ENCODE results near the gene DDX10. TPM values are rescaled to one million over a fixed set of nuclear protein-coding genes. Genes with fewer than 3 reads are reported as not detected.
"Not testable (repeated sequence)": the region's sequence is repeated elsewhere in the genome, so short reads cannot be mapped to it uniquely, and the experiment has no call there.

Gene DDX10
- total RNA-seq, 4 donors from 2014 or later: 17.0 to 39.0 (median 34.3) TPM

GRCh38 chr11:108813086-108813485 lies 148.2 kb downstream of the DDX10 start:
- Histone ChIP-seq H3K9me3 (no peaks in the 10 kb centered on the region), H3K27me3 (no peaks in the 10 kb centered on the region), H3K4me3 (replicated peaks in 1 of 3) (no peak overlapping the region), H3K36me3 (no peaks in the 10 kb centered on the region), H3K27ac (no peak overlapping the region), H3K4me1 (no peaks in the 10 kb centered on the region)
- intact Hi-C loops (cut with DNase I): no loop called here
- no peak for DNase-seq
- 91 to 95% methylated on average over 2 of the region's 2 CpGs for WGBS, 2 donors
- TF ChIP-seq POLR2A (IDR thresholded peaks at IDR 0.05): no peak

- no peak for DNase-seq
- WGBS, 2 donors: 88 to 93% methylated on average over 5 of the region's 5 CpGs
- Histone ChIP-seq H3K27me3 (no peaks in the 10 kb centered on the region), H3K4me1 (peaks cover 0 to 3% of the 10 kb centered on the region in 2 donors), H3K36me3 (no peaks in the 10 kb centered on the region), H3K27ac (no peak overlapping the region), H3K4me3 (replicated peaks in 1 of 3) (no peak overlapping the region), H3K9me3 (no peaks in the 10 kb centered on the region)
- TF ChIP-seq POLR2A (IDR thresholded peaks at IDR 0.05) (no peak), CTCF (IDR thresholded peaks at IDR 0.05) (no peak)
- intact Hi-C loops (cut with DNase I): no loop called here
These were observed 153.1 kb downstream of the DDX10 start for GRCh38 chr11:108817976-108818375.

GRCh38 chr11:108818971-108819370 lies 154.1 kb downstream of the DDX10 start:
- no peak for TF ChIP-seq POLR2A (IDR thresholded peaks at IDR 0.05)
- no peak for TF ChIP-seq CTCF (IDR thresholded peaks at IDR 0.05)
- Histone ChIP-seq H3K4me1 (peaks cover 0 to 3% of the 10 kb centered on the region in 2 donors), H3K27ac (no peak overlapping the region), H3K4me3 (replicated peaks in 1 of 3) (no peak overlapping the region), H3K27me3 (no peaks in the 10 kb centered on the region), H3K9me3 (no peaks in the 10 kb centered on the region), H3K36me3 (no peaks in the 10 kb centered on the region)
- 30 to 49% methylated on average over 1 of the region's 1 CpG for WGBS, 2 donors
- no peak for DNase-seq
- intact Hi-C loops (cut with DNase I): no loop called here

GRCh38 chr11:108819957-108820356 lies 155.1 kb downstream of the DDX10 start:
- H3K4me1 ChIP-seq: peaks cover 0 to 3% of the 10 kb centered on the region in 2 donors
- DNase-seq: no peak
- no peak overlapping the region for H3K27ac ChIP-seq
- TF ChIP-seq CTCF (IDR thresholded peaks at IDR 0.05) (no peak), POLR2A (IDR thresholded peaks at IDR 0.05) (no peak)
- WGBS, 2 donors: 96 to 98% methylated on average over 2 of the region's 2 CpGs
- intact Hi-C loops (cut with DNase I): no loop called here
- H3K4me3 ChIP-seq (replicated peaks in 1 of 3): no peak overlapping the region
- no peaks in the 10 kb centered on the region for H3K9me3 ChIP-seq
- no peaks in the 10 kb centered on the region for H3K27me3 ChIP-seq
- H3K36me3 ChIP-seq: no peaks in the 10 kb centered on the region

GRCh38 chr11:108823960-108824359 lies 159.1 kb downstream of the DDX10 start:
- H3K27me3 ChIP-seq: not testable (repeated sequence)
- WGBS, 2 donors: 97% methylated on average over 11 of the region's 11 CpGs

GRCh38 chr11:108824545-108824944 lies 159.7 kb downstream of the DDX10 start:
- Histone ChIP-seq H3K4me3 (replicated peaks in 1 of 3) (no peak overlapping the region), H3K27ac (no peak overlapping the region), H3K27me3 (no peaks in the 10 kb centered on the region), H3K9me3 (no peaks in the 10 kb centered on the region), H3K4me1 (no peaks in the 10 kb centered on the region), H3K36me3 (no peaks in the 10 kb centered on the region)
- no peak for TF ChIP-seq POLR2A (IDR thresholded peaks at IDR 0.05)
- no peak for TF ChIP-seq CTCF (IDR thresholded peaks at IDR 0.05)
- DNase-seq: no peak
- 71 to 84% methylated on average over 3 of the region's 3 CpGs for WGBS, 2 donors
- intact Hi-C loops (cut with DNase I): no loop called here

More at GRCh38 chr11:108823960-108824359, 159.1 kb downstream of the DDX10 start:
- intact Hi-C loops (cut with DNase I); DNase-seq; H3K4me3 ChIP-seq (replicated peaks in 1 of 3); H3K36me3 ChIP-seq; H3K9me3 ChIP-seq; H3K27ac ChIP-seq; H3K4me1 ChIP-seq: not testable (repeated sequence)
